LNCAP (cell line): ENCODE results near the gene DST.

Source experiments
- CTCF ChIP-seq: fragments of 450-650 bp; IDR thresholded peaks from 2 replicates; pipeline ENCODE4 v1.5.1; 2017; ENCODE audit warnings: mild to moderate bottlenecking

The DST gene

GRCh38 chr6:56477241-56477640, 165.4 kb downstream of the DST start:
- no peak for TF ChIP-seq CTCF

GRCh38 chr6:56475736-56476457, 166.8 kb downstream of the DST start:
- no peak for TF ChIP-seq CTCF

- TF ChIP-seq CTCF, result no peak
Measured at GRCh38 chr6:56474532-56474931, 168.2 kb downstream of the DST start.

GRCh38 chr6:56463443-56463842, 179.2 kb downstream of the DST start:
- no peak for TF ChIP-seq CTCF

- no peak for TF ChIP-seq CTCF
Measured at GRCh38 chr6:56459030-56459805, 183.5 kb downstream of the DST start.

- no peak for TF ChIP-seq CTCF
Measured at GRCh38 chr6:56458324-56458884, 184.3 kb downstream of the DST start.

GRCh38 chr6:56456785-56457184, 185.9 kb downstream of the DST start:
- no peak for TF ChIP-seq CTCF
